ENCODE data around the gene ABCA2.

ABCA2 gene

GRCh38 chr9:137026828-137027227 is 1.2 kb downstream of the ABCA2 start:
- DNase-seq, result no peak

GRCh38 chr9:137026384-137026783 is 1.7 kb downstream of the ABCA2 start:
- no peak for DNase-seq

- DNase-seq, result peak; percentile 93
These were observed 2.5 kb downstream of the ABCA2 start for GRCh38 chr9:137025517-137025966.

GRCh38 chr9:137023583-137023991 is 4.5 kb downstream of the ABCA2 start:
- DNase-seq, result no peak

GRCh38 chr9:137023157-137023556 is 4.9 kb downstream of the ABCA2 start:
- no peak for DNase-seq

GRCh38 chr9:137022662-137023008 is 5.4 kb downstream of the ABCA2 start:
- DNase-seq, result no peak

- no peak for DNase-seq
These were observed 5.9 kb downstream of the ABCA2 start for GRCh38 chr9:137021979-137022661.

GRCh38 chr9:137021568-137021978 is 6.5 kb downstream of the ABCA2 start:
- DNase-seq, result no peak

GRCh38 chr9:137020771-137021567 is 7.1 kb downstream of the ABCA2 start:
- DNase-seq, result no peak

GRCh38 chr9:137019891-137020683 is 8.0 kb downstream of the ABCA2 start:
- DNase-seq, result no peak

GRCh38 chr9:137018761-137019559 is 9.1 kb downstream of the ABCA2 start:
- no peak for DNase-seq

GRCh38 chr9:137017791-137018497 is 10.1 kb downstream of the ABCA2 start:
- no peak for DNase-seq

GRCh38 chr9:137017071-137017470 is 11.0 kb downstream of the ABCA2 start:
- DNase-seq, result no peak

GRCh38 chr9:137016436-137016835 is 11.6 kb downstream of the ABCA2 start:
- no peak for DNase-seq

- no peak for DNase-seq
These were observed 12.1 kb downstream of the ABCA2 start for GRCh38 chr9:137015976-137016375.

- no peak for DNase-seq
These were observed 12.5 kb downstream of the ABCA2 start for GRCh38 chr9:137015540-137015930.

- no peak for DNase-seq
These were observed 13.1 kb downstream of the ABCA2 start for GRCh38 chr9:137014776-137015539.

GRCh38 chr9:137014166-137014565 is 13.9 kb downstream of the ABCA2 start:
- DNase-seq, result no peak

- DNase-seq, result no peak
These were observed 14.5 kb downstream of the ABCA2 start for GRCh38 chr9:137013571-137013940.

GRCh38 chr9:137012694-137013570 is 15.1 kb downstream of the ABCA2 start:
- DNase-seq, result no peak
